Activated CD4-positive, alpha-beta memory T cell treated with anti-CD3 and anti-CD28 coated beads for 36 hours (primary cell): Measurements from ENCODE around the gene SLC15A3. TPM values are rescaled to one million over a fixed set of nuclear protein-coding genes. Genes with fewer than 3 reads are reported as not detected.
A peak's percentile ranks its signal among the peaks of the same experiment; 100 is the strongest.

Experiments used
- CTCF ChIA-PET: fragments of 350-600 bp; sonication (Branson Sonifier 250); formaldehyde crosslinking; loops from one replicate; lab custom pipeline; 2021; ENCODE audit warnings: antibody characterized with exemption, inconsistent platforms; lab: Charles Lee
- POLR2A ChIA-PET: fragments of 350-600 bp; sonication (Branson Sonifier 250); formaldehyde crosslinking; loops from one replicate; lab custom pipeline; 2021; ENCODE audit warnings: antibody characterized with exemption; lab: Charles Lee
- DNase-seq: peaks from one replicate; pipeline ENCODE4 v3.0.0-alpha.2; 2020
- H3K27ac Mint-ChIP-seq: one replicate; pipeline ENCODE4 v1.8.0; 2021; ENCODE audit warnings: mixed read lengths
- H3K27me3 Mint-ChIP-seq: one replicate; pipeline ENCODE4 v1.8.0; 2021; ENCODE audit warnings: mixed read lengths
- H3K36me3 Mint-ChIP-seq: one replicate; pipeline ENCODE4 v1.8.0; 2021; ENCODE audit warnings: mixed read lengths
- H3K4me1 Mint-ChIP-seq: one replicate; pipeline ENCODE4 v1.8.0; 2021; ENCODE audit warnings: low read depth, mixed read lengths
- H3K4me3 Mint-ChIP-seq: one replicate; pipeline ENCODE4 v1.8.0; 2021; ENCODE audit warnings: mild to moderate bottlenecking, mixed read lengths
- H3K9me3 Mint-ChIP-seq: one replicate; pipeline ENCODE4 v1.8.0; 2021; ENCODE audit warnings: mixed read lengths
- intact Hi-C: fragments of 100-400 bp; cut with micrococcal nuclease; formaldehyde crosslinking; loops from one replicate; pipeline ENCODE4 v1.15.1; 2023
- total RNA-seq, 2 experiments: library from RNA; stranded (reverse); gene quantifications; one replicate each; pipeline ENCODE4 v1.2.3, GENCODE V29; 2021

The SLC15A3 gene
- total RNA-seq, 2 experiments from 2014 or later: 1.3 to 1.8 TPM

DNA sequence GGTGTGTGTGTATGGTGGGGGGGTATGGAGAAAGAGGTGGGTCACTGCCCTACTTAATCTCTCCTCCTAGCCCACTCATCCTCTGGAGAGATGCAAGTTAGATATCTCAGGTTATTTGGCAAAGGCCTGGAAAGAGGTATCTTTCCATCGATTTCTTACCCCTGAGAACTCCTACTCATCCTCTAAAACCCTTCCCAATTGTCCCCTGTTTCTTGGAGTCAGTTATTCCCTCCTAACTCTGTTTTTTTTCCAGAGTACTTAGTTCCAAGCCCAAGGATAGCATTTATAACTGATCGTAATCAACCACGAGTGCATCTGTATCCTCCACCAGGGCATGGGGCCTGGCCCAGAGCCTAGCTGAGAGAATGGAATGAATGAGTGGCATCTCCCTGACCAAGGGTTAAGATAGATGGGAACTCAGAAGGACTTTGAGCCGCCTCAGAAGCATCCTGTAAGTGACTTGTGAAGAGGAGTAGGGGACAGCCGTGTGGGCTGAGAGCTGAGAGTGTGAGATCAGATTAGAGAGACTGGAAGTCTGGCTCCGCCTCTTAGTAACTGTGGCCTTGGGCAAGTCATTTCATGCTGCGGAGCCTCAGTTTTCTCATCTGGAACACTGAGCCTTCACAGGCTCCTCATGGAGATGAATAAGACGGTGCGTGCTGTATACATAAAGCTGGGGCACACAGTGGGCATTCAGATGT, 35.8 kb upstream of the SLC15A3 start:
- Mint-ChIP-seq H3K9me3 (no peaks in the 10 kb centered on the region), H3K4me1 (peaks cover 85% of the 10 kb centered on the region), H3K36me3 (peaks cover 84% of the 10 kb centered on the region), H3K4me3 (peak overlapping the region; percentile 84), H3K27me3 (no peaks in the 10 kb centered on the region), H3K27ac (peak overlapping the region; percentile 99)
- ChIA-PET POLR2A (interaction anchor here (0.7 to 5.4 kb wide), 18 partner anchors 7 to 124 kb away, joined by 3 to 54 read pairs (median 6); no protein-coding TSS in a partner anchor), CTCF (no interaction called here)
- intact Hi-C loops: loop anchor here (2.0 kb wide), 4 partner anchors 17 to 115 kb away; partner anchors contain the start of genes CD5 and TMEM109
- DNase-seq: peak; percentile 90

DNA sequence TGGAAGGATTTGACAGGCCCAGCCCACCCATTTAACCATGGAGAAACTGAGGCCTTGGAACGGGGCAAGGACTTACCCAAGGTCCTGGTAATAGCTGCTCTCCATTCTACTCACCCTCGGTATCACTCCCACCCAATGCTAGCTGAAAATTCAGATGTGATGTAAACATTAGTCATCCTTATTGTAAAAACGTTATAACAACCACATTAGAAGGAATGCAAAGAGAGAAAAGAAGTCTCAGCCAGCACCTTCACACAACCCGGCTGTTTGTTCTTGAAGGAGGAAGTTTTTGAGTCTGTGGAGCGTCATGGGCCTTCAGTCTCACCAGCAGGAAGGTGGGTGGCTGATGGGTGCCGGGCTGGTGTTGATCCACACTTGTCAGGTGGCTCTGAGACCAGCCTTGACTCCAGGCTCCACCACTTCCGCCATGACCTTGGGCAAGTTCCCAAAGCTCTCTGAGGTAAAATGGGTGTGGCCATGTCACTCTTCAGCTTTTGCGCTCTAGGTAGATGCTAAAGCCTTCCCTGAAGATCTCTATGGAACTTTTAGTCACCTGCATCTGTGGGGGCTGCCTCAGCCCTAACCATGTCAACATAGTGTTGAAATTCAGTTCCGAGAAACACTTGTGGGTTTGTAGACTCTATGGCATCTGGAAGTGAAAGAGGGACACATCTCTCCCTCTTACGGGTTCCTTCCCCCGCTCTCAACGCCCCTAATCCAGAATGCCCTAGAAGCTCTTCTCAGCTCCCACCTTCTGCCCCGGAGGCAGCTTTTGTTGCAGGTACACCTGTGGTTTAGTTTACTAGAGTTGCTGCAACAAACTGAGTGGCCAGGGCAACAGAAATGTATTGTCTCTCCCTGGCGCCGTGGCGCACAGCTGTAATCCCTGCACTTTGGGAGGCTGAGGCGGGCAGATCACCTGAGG, 34.3 kb upstream of the SLC15A3 start:
- Mint-ChIP-seq H3K4me3 (peak overlapping the region; percentile 84), H3K27me3 (no peaks in the 10 kb centered on the region), H3K36me3 (peaks cover 89% of the 10 kb centered on the region), H3K27ac (peak overlapping the region; percentile 99), H3K4me1 (peaks cover 91% of the 10 kb centered on the region), H3K9me3 (no peaks in the 10 kb centered on the region)
- CTCF ChIA-PET: interaction anchor here (0.7 to 1.6 kb wide), 2 partner anchors 78 to 106 kb away, joined by 3 to 4 read pairs; no protein-coding TSS in a partner anchor
- POLR2A ChIA-PET: interaction anchor here (0.8 to 5.4 kb wide), 19 partner anchors 9 to 143 kb away, joined by 3 to 54 read pairs (median 14); partner anchors contain the start of gene TMEM109
- intact Hi-C loops: loop anchor here (1.0 to 2.0 kb wide), 10 partner anchors 8 to 125 kb away; partner anchors contain the start of genes CD5 and TMEM109
- peak; percentile 97 for DNase-seq

GRCh38 chr11:60985501-60985900, 33.5 kb upstream of the SLC15A3 start:
- peak overlapping the region; percentile 84 for H3K4me3 Mint-ChIP-seq
- H3K9me3 Mint-ChIP-seq: no peaks in the 10 kb centered on the region
- no peaks in the 10 kb centered on the region for H3K27me3 Mint-ChIP-seq
- POLR2A ChIA-PET: interaction anchor here (0.5 to 5.4 kb wide), 18 partner anchors 10 to 143 kb away, joined by 3 to 54 read pairs (median 16); partner anchors contain the start of gene TMEM109
- peak overlapping the region; percentile 99 for H3K27ac Mint-ChIP-seq
- intact Hi-C loops: no loop called here
- DNase-seq: peak; percentile 43
- H3K36me3 Mint-ChIP-seq: peaks cover 89% of the 10 kb centered on the region
- CTCF ChIA-PET: interaction anchor here (1.6 kb wide), 1 partner anchor 106 kb away, joined by 4 read pairs; no protein-coding TSS in a partner anchor
- peaks cover 91% of the 10 kb centered on the region for H3K4me1 Mint-ChIP-seq

DNA sequence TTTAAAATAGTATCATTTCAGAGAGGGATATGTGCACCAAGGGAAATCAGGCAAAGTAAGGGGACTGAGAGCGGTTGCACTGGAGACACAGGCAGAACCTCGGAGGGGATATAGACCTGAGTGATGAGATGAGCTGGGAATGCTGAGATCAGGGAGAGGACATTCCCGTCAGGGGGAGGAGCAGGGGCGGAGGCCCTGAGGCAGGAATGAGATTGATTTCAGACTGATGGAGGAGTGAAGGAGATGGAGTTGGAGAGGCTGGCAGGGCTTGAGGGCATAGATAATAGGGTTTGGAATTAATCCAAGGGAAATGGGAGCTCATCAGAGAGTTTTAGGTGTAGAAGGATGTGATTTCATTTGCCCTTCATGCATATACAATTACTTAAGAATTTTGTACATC, 32.7 kb upstream of the SLC15A3 start:
- peak overlapping the region; percentile 84 for H3K4me3 Mint-ChIP-seq
- POLR2A ChIA-PET: interaction anchor here (0.9 to 5.4 kb wide), 10 partner anchors 10 to 128 kb away, joined by 3 to 46 read pairs (median 5); no protein-coding TSS in a partner anchor
- peaks cover 94% of the 10 kb centered on the region for H3K4me1 Mint-ChIP-seq
- CTCF ChIA-PET: no interaction called here
- intact Hi-C loops: no loop called here
- no peak for DNase-seq
- H3K27me3 Mint-ChIP-seq: no peaks in the 10 kb centered on the region
- H3K36me3 Mint-ChIP-seq: peaks cover 89% of the 10 kb centered on the region
- no peaks in the 10 kb centered on the region for H3K9me3 Mint-ChIP-seq
- H3K27ac Mint-ChIP-seq: peak overlapping the region; percentile 99

DNA sequence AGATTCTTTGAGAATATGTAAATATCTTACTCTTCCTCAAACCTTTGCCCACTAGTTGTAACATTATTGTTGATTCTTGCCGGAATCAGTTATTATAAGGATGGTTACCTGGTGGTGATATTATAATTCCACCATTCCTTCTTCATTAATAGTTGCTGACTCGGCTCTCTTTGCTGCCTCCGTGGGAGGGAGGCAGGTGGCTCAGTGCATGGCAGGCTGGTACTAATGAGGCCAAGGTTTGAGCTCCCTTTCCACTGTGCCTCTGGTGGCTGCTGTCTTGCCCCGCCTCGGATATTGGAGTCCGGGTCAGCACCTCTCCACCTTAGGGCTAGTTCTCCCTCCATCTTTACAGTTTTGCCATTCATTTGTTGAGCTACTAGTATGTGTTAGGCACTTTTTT, 32.2 kb upstream of the SLC15A3 start:
- Mint-ChIP-seq H3K9me3 (no peaks in the 10 kb centered on the region), H3K4me3 (peak overlapping the region; percentile 84), H3K4me1 (peaks cover 90% of the 10 kb centered on the region), H3K27me3 (no peaks in the 10 kb centered on the region), H3K36me3 (peaks cover 84% of the 10 kb centered on the region), H3K27ac (peak overlapping the region; percentile 99)
- CTCF ChIA-PET: no interaction called here
- POLR2A ChIA-PET: interaction anchor here (0.9 to 5.4 kb wide), 10 partner anchors 11 to 129 kb away, joined by 3 to 46 read pairs (median 5); no protein-coding TSS in a partner anchor
- intact Hi-C loops: no loop called here
- peak; percentile 59 for DNase-seq

DNA sequence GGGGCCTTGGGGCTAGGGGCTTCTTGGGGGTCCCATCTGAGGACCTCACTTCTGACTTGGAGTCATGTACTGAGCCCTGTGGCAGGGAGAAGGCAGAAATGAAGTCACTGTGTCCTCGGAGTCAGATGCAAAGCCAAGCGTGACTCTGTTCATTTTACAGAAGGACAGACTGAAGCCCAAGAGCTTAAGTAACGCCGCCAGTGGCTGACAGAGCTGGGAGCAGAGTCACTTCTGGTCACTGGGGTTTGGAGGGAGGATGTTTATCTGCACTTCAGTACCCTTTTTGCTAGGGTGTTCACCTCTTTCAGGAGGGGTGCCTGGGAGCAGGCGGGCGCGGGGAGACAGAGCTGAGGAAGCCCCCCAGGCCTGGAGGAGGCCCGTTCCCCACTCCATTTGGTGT, 30.2 kb upstream of the SLC15A3 start:
- intact Hi-C loops: no loop called here
- peaks cover 90% of the 10 kb centered on the region for H3K4me1 Mint-ChIP-seq
- H3K27me3 Mint-ChIP-seq: no peaks in the 10 kb centered on the region
- H3K36me3 Mint-ChIP-seq: peaks cover 82% of the 10 kb centered on the region
- DNase-seq: peak; percentile 75
- H3K9me3 Mint-ChIP-seq: no peaks in the 10 kb centered on the region
- ChIA-PET POLR2A (interaction anchor here (0.9 to 2.9 kb wide), 11 partner anchors 7 to 129 kb away, joined by 3 to 14 read pairs (median 8); partner anchors contain the start of gene CD5), CTCF (interaction anchor here (1.1 to 1.6 kb wide), 2 partner anchors 55 to 67 kb away, joined by 3 to 4 read pairs; no protein-coding TSS in a partner anchor)
- peak overlapping the region; percentile 84 for H3K4me3 Mint-ChIP-seq
- peak overlapping the region; percentile 99 for H3K27ac Mint-ChIP-seq

DNA sequence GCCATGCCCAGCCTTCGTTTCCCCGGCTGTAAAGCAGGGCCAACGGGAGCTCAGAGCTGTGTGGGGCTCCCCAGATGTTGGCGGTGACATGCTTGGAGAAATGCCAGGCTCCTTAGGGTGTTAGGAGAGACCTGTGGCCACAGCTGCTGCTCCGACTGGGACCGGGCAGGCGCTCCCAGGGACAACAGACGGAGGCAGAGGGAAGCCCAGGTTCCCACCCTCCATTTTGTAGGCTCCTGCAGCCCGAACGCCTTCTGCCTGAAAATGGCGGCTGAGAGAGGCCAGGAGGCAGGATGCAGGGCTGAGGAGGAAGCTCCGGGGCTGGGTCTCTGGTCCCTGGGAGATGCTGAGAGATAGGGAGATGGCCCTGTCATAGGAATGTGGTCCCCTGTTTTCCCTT, 29.5 kb upstream of the SLC15A3 start:
- Mint-ChIP-seq H3K4me3 (peak overlapping the region; percentile 84), H3K27me3 (no peaks in the 10 kb centered on the region), H3K36me3 (peaks cover 81% of the 10 kb centered on the region), H3K4me1 (peaks cover 89% of the 10 kb centered on the region), H3K27ac (peak overlapping the region; percentile 99), H3K9me3 (no peaks in the 10 kb centered on the region)
- intact Hi-C loops: no loop called here
- no peak for DNase-seq
- CTCF ChIA-PET: interaction anchor here (1.1 to 1.6 kb wide), 2 partner anchors 56 to 67 kb away, joined by 3 to 4 read pairs; no protein-coding TSS in a partner anchor
- POLR2A ChIA-PET: interaction anchor here (1.2 to 3.6 kb wide), 8 partner anchors 61 to 130 kb away, joined by 3 to 15 read pairs (median 9); no protein-coding TSS in a partner anchor

- Mint-ChIP-seq H3K27me3 (no peaks in the 10 kb centered on the region), H3K4me1 (peaks cover 71% of the 10 kb centered on the region), H3K4me3 (peak overlapping the region; percentile 95), H3K9me3 (no peaks in the 10 kb centered on the region), H3K27ac (peak overlapping the region; percentile 99), H3K36me3 (peaks cover 81% of the 10 kb centered on the region)
- intact Hi-C loops: loop anchor here (1.0 to 2.0 kb wide), 3 partner anchors 8 to 64 kb away; partner anchors contain the start of gene TMEM109
- DNase-seq: peak; percentile 92
- ChIA-PET POLR2A (interaction anchor here (0.5 to 3.6 kb wide), 11 partner anchors 26 to 730 kb away, joined by 3 to 16 read pairs (median 7); no protein-coding TSS in a partner anchor), CTCF (interaction anchor here (1.1 to 1.9 kb wide), 6 partner anchors 10 to 101 kb away, joined by 3 to 6 read pairs (median 4); no protein-coding TSS in a partner anchor)
These were observed 26.8 kb upstream of the SLC15A3 start for GRCh38 chr11:60978546-60979380.

- Mint-ChIP-seq H3K36me3 (peaks cover 81% of the 10 kb centered on the region), H3K9me3 (no peaks in the 10 kb centered on the region), H3K4me1 (peaks cover 62% of the 10 kb centered on the region), H3K4me3 (peak overlapping the region; percentile 95), H3K27ac (peak overlapping the region; percentile 99), H3K27me3 (no peaks in the 10 kb centered on the region)
- CTCF ChIA-PET: interaction anchor here (0.7 to 1.9 kb wide), 4 partner anchors 14 to 102 kb away, joined by 3 to 6 read pairs (median 4); no protein-coding TSS in a partner anchor
- DNase-seq: no peak
- intact Hi-C loops: loop anchor here (1.0 to 2.0 kb wide), 3 partner anchors 8 to 63 kb away; partner anchors contain the start of gene TMEM109
- POLR2A ChIA-PET: interaction anchor here (1.0 to 2.3 kb wide), 9 partner anchors 27 to 134 kb away, joined by 3 to 13 read pairs (median 6); no protein-coding TSS in a partner anchor
These were observed 25.9 kb upstream of the SLC15A3 start for GRCh38 chr11:60977836-60978235.

GRCh38 chr11:60977224-60977623, 25.2 kb upstream of the SLC15A3 start:
- H3K27me3 Mint-ChIP-seq: no peaks in the 10 kb centered on the region
- peak overlapping the region; percentile 95 for H3K4me3 Mint-ChIP-seq
- intact Hi-C loops: no loop called here
- H3K36me3 Mint-ChIP-seq: peaks cover 81% of the 10 kb centered on the region
- CTCF ChIA-PET: interaction anchor here (0.7 to 1.1 kb wide), 4 partner anchors 15 to 27 kb away, joined by 3 to 4 read pairs (median 3); no protein-coding TSS in a partner anchor
- peaks cover 56% of the 10 kb centered on the region for H3K4me1 Mint-ChIP-seq
- no peaks in the 10 kb centered on the region for H3K9me3 Mint-ChIP-seq
- DNase-seq: no peak
- POLR2A ChIA-PET: interaction anchor here (0.6 to 1.3 kb wide), 9 partner anchors 43 to 134 kb away, joined by 3 to 6 read pairs (median 4); no protein-coding TSS in a partner anchor
- peak overlapping the region; percentile 99 for H3K27ac Mint-ChIP-seq
